Activated CD4-positive, CD25-positive, alpha-beta regulatory T cell treated with anti-CD3 and anti-CD28 coated beads, Interleukin-2, amount 50 U/mL, for 16 hours (primary cell): ENCODE data around the gene SEPTIN7.

Experiments
- DNase-seq: peaks from one replicate; pipeline ENCODE4 v3.0.0-alpha.2; 2020; ENCODE audit warnings: low read depth, low spot score

Gene SEPTIN7

GRCh38 chr7:35831208-35831607, 30.4 kb downstream of the SEPTIN7 start:
- DNase-seq, result no peak

- DNase-seq, result no peak
Observed at GRCh38 chr7:35839860-35840854, 39.3 kb downstream of the SEPTIN7 start.

GRCh38 chr7:35846816-35847412, 46.1 kb downstream of the SEPTIN7 start:
- DNase-seq, result no peak

GRCh38 chr7:35848725-35849124, 47.9 kb downstream of the SEPTIN7 start:
- no peak for DNase-seq

GRCh38 chr7:35849158-35849831, 48.4 kb downstream of the SEPTIN7 start:
- DNase-seq, result no peak

- no peak for DNase-seq
Observed at GRCh38 chr7:35849954-35850353, 49.1 kb downstream of the SEPTIN7 start.
